Endometrium (tissue), 2 donors: Measurements from ENCODE around the gene CPEB2.

ENCODE experiments used
- FAIRE-seq: peaks from 2 replicates; lab custom pipeline; 2012; peaks lifted over from hg19 to GRCh38; lab: Jason Lieb, UNC
- donor health status: control.
- donor health status: control.

The CPEB2 gene

DNA sequence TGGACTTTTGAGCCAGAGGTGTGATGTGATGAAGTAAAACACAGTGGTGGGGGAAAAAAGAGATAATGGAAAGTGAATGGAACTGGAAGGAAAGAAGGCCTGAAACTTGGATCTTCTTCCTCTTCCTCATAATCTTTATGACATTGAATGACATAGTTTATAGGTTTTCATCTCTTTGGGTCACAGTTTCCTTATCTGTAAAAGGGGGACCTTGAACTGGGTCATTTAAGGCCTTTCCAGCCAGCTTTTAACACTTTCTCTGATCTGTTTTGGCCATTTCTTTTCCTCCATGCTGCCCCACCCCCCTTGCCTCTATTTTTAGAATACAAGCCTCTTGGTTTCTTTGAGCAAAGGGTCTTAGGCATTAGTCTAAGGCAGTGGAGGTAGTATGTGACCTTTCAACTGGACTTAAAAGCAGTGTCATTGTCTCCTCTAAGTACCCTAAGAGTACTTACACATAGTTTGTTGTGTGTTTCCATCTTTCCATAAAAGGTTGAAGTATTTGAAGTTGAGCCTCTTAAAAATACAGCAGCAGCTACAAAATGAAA is 7.8 kb downstream of the CPEB2 start:
- FAIRE-seq = no peak

DNA sequence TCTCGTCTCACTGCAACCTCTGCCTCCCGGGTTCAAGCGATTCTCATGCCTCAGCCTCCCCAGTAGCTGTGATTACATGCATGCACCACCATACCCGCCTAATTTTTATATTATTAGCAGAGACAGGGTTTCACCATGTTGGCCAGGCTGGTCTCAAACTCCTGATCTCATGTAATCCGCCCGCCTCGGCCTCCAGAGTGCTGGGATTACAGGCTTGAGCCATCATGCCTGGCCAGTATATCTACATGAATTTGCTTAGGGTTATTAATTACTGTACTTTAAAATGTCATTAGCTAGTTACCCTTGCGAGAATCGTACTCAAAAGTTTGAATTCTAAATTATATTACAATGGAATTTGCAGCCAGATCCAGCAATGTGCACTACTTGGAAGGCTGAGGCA is 8.9 kb downstream of the CPEB2 start:
- FAIRE-seq = no peak

GRCh38 chr4:15012017-15012788 is 9.9 kb downstream of the CPEB2 start:
- FAIRE-seq = no peak

GRCh38 chr4:15013585-15013984 is 11.3 kb downstream of the CPEB2 start:
- FAIRE-seq = no peak

DNA sequence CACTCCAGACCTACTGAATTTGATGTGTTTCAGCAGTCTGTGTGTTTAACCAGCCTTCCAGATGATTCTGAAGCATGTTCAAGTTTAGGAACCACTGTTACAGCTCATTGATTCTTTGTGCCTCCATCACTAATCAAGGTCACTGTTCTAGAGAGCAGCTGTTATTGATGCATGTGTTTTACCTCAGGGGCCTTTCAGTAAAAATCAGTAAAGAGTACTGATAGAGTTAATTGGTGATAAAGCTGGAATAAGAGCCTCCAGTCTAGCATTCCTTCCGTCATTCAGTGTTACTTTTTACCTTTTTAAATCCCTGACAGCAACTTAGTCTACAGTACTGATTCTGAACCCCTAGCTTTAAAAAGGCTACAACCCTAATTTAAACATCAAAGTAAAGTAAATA is 12.9 kb downstream of the CPEB2 start:
- no peak for FAIRE-seq

GRCh38 chr4:15018361-15018760 is 16.1 kb downstream of the CPEB2 start:
- no peak for FAIRE-seq

DNA sequence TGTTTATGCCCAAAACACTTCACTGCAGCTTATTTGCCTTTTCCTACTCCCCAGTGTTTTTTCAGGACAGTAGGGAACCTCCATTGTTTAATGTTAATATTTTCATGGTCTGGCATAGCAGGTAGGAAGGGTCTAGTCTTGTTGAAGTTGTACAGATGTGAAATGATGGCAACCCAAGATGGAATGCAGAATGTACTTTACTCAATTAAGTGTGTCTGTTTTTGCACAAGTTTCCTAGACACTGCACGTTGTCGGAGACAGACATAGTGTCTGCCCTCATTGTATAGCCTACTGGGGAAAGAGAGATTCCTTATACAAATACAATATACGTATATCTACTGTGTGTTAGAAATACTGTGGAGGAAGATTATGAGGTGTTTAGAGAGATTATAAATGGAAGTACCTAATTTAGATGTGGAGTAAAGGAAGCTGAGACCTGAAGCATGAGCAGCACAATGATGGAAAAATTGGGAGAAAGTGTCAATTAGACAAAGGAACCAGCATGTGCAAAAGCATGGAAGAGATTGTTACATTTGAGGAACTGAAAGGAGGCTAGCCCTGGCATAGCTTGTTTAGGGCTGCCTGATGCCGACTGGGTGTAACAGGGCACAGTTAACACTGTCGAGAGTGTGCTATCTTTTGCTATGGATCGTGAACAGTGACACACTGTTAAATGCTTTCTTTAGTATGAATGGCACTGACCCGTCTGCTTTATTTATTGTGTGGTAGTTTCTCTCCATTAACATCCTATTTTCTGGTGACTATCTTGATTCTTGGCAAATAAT is 18.4 kb downstream of the CPEB2 start:
- FAIRE-seq = no peak

DNA sequence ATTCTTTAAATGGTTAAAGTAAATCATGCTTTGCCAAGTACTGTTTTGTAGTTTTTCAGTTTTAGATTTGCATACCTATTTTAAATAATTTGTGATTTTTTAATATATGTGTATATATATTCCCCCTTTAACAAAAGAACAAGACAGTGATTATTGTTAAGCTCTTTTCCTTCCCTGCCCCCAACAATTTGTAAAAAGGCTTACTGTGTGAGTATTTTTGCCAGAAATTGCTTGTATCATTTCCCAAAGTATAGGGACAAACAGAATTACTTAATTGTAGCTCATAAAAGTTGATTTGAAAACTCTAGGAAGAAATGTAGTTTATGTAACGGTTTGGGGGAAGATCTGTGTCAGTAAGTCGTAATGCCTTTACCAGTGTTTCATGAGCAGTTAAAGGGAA is 19.0 kb downstream of the CPEB2 start:
- peak; percentile 31 for FAIRE-seq

DNA sequence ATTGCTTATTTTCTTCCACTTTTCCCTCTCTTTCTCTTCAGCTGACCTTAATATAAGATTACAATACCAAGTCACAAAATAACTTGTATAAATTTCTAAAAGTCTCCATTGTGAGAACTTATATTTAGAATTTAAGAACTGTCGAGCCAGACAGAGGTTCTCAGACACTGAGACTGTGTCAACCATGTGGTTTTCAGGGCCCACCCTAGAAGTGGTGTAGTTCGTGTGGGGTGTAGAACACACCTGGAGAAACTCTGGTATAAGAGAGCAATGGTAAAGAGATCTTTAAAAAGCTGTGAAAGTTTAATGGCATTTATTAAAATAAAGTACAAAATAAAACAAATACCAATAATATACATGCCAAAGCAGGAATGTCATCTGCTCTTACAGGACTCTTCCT is 19.7 kb downstream of the CPEB2 start:
- no peak for FAIRE-seq

- FAIRE-seq = no peak
Measured at GRCh38 chr4:15024386-15024785, 22.1 kb downstream of the CPEB2 start.

- no peak for FAIRE-seq
Measured at GRCh38 chr4:15025693-15026092, 23.4 kb downstream of the CPEB2 start.

GRCh38 chr4:15027921-15028435 is 25.7 kb downstream of the CPEB2 start:
- no peak for FAIRE-seq

DNA sequence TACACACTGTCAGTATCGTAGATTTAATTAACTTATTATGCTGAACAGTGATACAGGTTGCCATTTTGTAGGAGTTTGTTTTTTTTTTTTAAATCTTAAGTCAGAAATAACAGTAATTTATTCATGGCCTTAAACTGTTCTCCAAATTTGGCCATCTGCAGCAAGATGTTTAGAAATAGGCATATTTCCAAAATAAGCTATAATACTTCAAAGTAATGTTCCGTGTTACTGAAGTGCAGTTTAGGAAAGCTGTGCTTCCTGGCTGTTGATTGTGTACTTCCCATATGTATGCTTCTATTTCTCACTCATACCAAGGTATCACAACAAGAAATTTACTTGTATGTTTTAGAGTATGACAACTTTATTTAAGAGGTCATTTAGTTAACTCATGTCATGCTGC is 28.9 kb downstream of the CPEB2 start:
- no peak for FAIRE-seq

DNA sequence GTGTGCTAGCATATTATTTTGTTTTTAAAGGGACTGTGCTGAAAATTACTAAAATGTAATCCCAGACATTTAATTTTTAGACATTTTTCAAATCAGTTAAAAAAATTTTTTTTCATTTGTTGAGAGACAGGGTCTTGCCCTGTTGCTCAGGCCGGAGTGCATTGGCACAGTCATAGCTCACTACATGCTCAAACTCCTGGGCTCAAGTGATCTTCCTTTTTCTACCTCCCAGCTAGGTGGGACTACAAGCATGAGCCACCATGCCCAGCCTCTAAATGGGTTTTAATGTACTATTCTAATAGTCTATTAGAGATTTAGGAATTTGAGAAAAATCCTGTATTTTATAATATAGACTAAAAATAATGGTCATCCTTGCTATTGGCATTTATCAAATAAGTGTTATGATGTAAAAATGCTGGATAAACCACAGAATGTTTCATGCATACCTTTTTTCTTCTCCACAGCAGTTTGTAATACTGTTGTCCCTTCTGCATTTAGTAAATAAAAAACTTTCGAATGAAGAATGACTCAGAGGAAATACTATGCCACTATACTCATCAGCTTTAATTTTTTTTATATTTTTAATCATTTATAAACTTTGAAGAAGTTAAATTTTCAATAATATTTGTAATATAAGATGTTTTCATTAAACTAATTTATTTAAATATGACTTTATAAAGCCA is 29.9 kb downstream of the CPEB2 start:
- FAIRE-seq = peak; percentile 86

- no peak for FAIRE-seq
Measured at GRCh38 chr4:15034071-15034764, 31.9 kb downstream of the CPEB2 start.

GRCh38 chr4:15035159-15035558 is 32.9 kb downstream of the CPEB2 start:
- no peak for FAIRE-seq

DNA sequence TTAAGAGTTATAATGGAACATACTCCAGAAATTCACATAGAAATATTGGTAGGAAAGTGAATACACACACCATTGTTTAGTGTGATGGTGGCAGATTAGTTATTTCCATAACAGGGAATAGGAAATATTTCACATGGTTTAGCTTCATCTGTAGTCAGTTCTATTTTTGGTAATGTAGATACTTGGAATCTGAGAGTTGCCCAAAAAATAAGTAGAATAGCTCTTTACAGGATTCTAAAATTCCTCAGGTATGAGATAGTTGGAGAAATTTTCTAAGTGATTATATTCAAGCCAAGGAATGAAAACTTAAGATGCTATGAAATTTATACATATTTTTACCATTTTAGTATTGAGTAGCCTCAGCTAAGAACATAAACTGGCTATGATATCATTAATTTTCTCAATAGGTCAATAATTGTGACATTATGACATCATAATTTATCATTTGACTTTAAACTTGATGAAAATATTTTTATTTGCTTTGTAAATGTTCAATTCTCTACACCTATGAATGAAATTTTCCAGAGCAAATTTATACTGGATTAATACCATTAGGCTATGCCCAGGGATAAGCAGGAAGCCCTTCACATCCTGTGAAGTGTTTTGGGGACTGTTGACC is 35.8 kb downstream of the CPEB2 start:
- FAIRE-seq = no peak

DNA sequence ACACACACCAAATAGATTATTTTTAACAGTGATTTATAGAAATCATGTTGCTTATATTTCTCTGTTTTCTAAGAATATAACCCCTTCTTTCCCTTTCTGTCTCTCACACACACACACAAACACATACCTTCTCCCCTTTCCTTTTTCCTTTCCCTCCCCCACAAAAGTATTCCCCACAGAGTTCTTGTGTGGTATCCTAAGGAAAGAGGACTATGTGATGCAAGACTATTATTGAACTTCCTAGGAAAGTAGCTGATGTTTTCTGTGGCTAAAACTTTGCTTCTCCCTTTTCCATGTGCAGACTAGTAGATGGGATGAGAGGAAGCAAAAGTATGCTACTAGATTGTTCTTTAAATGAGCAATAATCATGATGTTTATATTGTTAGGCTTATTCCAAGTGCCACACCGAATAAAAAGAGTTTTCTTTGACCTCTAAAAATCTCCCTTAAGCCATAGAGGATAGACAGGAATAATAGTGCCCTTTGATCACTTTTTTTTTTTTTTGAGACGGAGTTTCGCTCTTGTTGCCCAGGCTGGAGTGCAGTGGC is 38.7 kb downstream of the CPEB2 start:
- no peak for FAIRE-seq

DNA sequence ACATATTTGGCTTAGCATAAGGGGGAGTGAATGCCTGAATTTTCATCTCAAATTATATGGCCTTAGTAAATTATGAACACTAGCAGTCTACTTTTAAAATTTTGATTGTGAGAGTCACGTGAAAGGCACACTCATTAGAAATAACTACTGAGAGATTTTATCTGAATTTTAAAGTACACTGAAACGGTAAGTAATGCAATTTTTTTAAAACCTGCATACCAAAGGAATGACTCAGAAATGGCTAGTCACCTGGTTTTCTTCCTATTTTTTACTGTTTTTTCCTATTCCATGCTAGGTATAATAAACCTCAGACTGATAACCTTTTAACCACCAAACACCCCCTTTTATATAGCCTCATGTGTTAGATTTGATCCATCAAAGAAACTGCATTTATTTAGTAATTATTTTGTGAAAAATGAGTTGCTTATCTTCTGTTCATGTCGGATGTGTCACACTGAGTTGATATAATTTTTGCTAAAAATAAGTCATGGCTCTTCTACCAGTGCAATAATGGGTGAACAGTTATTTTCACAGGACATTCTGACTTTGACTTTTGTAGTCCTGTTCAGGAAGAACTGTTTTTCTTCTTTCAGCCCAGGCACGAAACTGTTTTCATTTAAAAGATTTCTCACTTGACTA is 40.4 kb downstream of the CPEB2 start:
- FAIRE-seq = no peak

DNA sequence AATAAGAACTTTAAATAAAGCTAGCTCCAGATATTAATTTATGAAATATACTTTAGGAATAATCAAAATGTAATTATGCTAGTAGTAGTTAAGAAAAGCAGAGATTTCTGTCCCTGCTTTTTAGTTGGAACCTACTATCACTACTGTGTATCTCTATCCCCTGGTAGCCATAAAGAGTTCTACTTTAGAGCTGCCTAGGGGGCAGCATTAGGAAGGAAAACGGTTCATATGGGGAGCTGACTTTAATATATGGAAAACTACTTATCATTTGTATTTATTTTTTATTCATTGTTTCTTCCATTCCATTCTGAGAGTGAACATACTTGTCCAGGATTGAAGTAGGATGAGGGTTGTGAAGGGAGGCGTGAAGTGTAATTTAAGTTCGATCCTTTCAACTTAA is 40.9 kb downstream of the CPEB2 start:
- no peak for FAIRE-seq

DNA sequence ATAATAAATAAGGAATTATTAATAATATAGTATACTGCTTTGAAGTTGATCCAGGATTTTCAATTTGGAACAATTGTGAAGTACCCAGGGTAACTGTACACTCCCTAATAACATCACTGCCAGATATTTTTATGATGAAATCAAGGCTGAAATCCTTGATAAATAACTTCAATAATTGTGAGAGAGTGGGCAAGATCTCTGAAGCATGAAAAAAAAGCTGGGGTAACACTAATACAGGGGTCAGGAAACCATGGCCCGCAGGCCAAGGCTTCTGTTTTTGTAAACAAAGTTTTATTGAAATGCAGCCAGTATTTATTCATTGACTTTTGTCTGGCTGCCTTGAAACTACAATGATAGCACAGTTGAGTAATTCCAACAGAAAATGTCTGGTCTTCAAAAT is 41.6 kb downstream of the CPEB2 start:
- FAIRE-seq = no peak
